ENCODE results near the gene CCDC137. TPM values are rescaled to one million over a fixed set of nuclear protein-coding genes. Genes with fewer than 3 reads are reported as not detected.

Gene CCDC137
- total and polyA plus RNA-seq, 2 of the 13 experiments (the other 11 are each of a cell fraction or from before 2014, with no cell fraction given), result 14.6 to 39.1 TPM

DNA sequence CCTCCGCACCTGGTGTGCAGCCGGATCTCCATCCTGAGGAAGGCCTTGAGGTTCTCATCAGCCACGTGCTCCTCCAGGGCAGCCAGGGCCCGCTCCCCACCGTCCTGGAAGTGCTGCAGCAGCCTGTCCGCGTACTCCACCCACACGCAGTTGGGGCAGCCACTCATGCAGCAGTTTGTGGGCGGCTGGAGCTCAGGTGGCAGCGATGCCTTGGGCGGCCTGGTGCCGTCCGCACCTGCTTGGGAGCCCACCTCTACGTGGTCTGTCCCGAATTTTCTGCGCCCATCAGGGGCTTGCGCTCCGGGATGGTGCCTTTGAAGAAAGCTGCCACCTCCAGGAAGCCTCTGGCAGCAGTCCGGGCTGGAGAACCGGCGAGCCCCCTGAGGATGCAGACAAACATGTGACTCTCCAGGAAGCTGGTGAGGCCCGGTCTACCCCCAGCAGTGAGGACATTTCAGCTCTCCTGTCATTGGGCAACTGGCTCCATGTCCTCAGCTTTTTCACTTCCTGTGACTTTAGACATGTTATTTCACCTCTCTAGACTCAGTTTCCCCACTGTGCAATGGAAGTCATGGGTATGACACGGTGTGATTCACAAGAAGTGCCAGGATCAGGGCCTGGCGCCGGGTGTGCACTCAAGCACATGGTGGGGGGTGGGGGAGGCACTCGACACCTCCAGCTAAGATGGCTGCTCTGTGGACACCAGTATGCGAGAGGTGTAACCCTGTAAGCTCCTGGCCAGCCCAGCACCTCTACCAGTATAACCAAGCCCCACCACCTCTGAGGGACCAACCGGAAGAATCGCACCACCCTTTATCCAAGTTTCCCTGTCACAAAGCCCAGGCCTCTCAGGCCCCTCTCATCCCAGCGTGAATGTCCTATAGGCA is 1.1 kb upstream of the CCDC137 start (continued):
- TF ChIP-seq PAWR (CRISPR knock-in tag; IDR thresholded peaks at IDR 0.05; ENCODE audit: borderline replicate concordance) (no peak), ZNF646 (CRISPR knock-in tag; IDR thresholded peaks at IDR 0.05) (no peak), PRPF4 (IDR thresholded peaks at IDR 0.05; ENCODE audit: low read depth, low read length, poor library complexity, severe bottlenecking) (no peak), SP2 (CRISPR knock-in tag; IDR thresholded peaks at IDR 0.05) (no peak), ZNF20 (CRISPR knock-in tag; IDR thresholded peaks at IDR 0.05) (no peak), TGIF2 (CRISPR knock-in tag; IDR thresholded peaks at IDR 0.05) (0 out of 2 replicates have a peak, but pooled peaks have one; percentile 15), ZNF121 (CRISPR knock-in tag; IDR thresholded peaks at IDR 0.05) (no peak), ZHX2 (IDR thresholded peaks at IDR 0.05; ENCODE audit: low read depth) (peak; percentile 70; the same call in 1 of the 2 replicates), ZHX2 (CRISPR knock-in tag; IDR thresholded peaks at IDR 0.05; ENCODE audit: borderline replicate concordance) (no peak), MAF1 (CRISPR knock-in tag; IDR thresholded peaks at IDR 0.05; ENCODE audit: borderline replicate concordance) (no peak), ZNF816 (CRISPR knock-in tag; IDR thresholded peaks at IDR 0.05; ENCODE audit: borderline replicate concordance) (0 out of 2 replicates have a peak, but pooled peaks have one; percentile 24), ZSCAN20 (CRISPR knock-in tag; IDR thresholded peaks at IDR 0.05; ENCODE audit: borderline replicate concordance) (no peak), RNF2 (conservative IDR thresholded peaks at IDR 0.05; ENCODE audit: low read depth) (peak; percentile 62; the same call in 1 of the 2 replicates), ZNF605 (CRISPR knock-in tag; IDR thresholded peaks at IDR 0.05) (peak; percentile 25; the same call in 1 of the 2 replicates), ZNF740 (CRISPR knock-in tag; IDR thresholded peaks at IDR 0.05) (peak; percentile 89), MAFG (CRISPR knock-in tag; IDR thresholded peaks at IDR 0.05) (no peak), TAF1 (CRISPR knock-in tag; IDR thresholded peaks at IDR 0.05) (no peak)
